DND-41 (cell line): ENCODE results near the gene GPR82.

Experiments used
- ATAC-seq: fragments of 200-7000 bp; cut with Tn5 transposase; 3 replicates; pipeline ENCODE4 v1.9.1; 2021; ENCODE audit warnings: low read depth; ENCODE audit not compliant: insufficient read depth
- DNase-seq: peaks from one replicate; pipeline ENCODE4 v3.0.0-alpha.2; 2020
- H2AFZ ChIP-seq: 2 replicates; pipeline ENCODE4 v1.6.0; 2012; ENCODE audit warnings: low read depth, low read length
- H3K27ac ChIP-seq: 2 replicates; pipeline ENCODE4 v1.5.1; 2012; ENCODE audit warnings: low read length, inconsistent platforms
- H3K27me3 ChIP-seq: fragments of 200-600 bp; sonication (generic); 2 replicates; pipeline ENCODE4 v1.6.0; 2012; ENCODE audit warnings: low read length, mild to moderate bottlenecking, inconsistent platforms; ENCODE audit not compliant: insufficient read depth, poor library complexity
- H3K36me3 ChIP-seq: 2 replicates; pipeline ENCODE4 v1.5.1; 2012; ENCODE audit warnings: low read length, inconsistent platforms; ENCODE audit not compliant: insufficient read depth
- H3K4me1 ChIP-seq: 2 replicates; pipeline ENCODE4 v1.5.1; 2012; ENCODE audit warnings: mild to moderate bottlenecking, low read length; ENCODE audit not compliant: insufficient read depth
- H3K4me2 ChIP-seq: 2 replicates; pipeline ENCODE4 v1.6.0; 2012; ENCODE audit warnings: mild to moderate bottlenecking, moderate library complexity, low read length, inconsistent platforms; ENCODE audit not compliant: insufficient read depth
- H3K4me3 ChIP-seq, 2 experiments: fragments of 200-600 bp in 1 of 2; shearing (Covaris generic) in 1 of 2; 2 replicates each; pipeline ENCODE4 v1.5.1; 2012 to 2016; ENCODE audit warnings: inconsistent platforms in 2 of 2, low read length in 2 of 2, mild to moderate bottlenecking in 2 of 2, low read depth in 1 of 2, moderate library complexity in 1 of 2
- H3K79me2 ChIP-seq: 2 replicates; pipeline ENCODE4 v1.6.0; 2012; ENCODE audit warnings: low read length, inconsistent platforms; ENCODE audit not compliant: insufficient read depth
- H3K9ac ChIP-seq: 2 replicates; pipeline ENCODE4 v1.6.0; 2012; ENCODE audit warnings: low read depth, mild to moderate bottlenecking, inconsistent platforms, low read length, moderate library complexity
- H3K9me3 ChIP-seq: 2 replicates; pipeline ENCODE4 v1.5.1; 2012; ENCODE audit warnings: low read length, moderate library complexity, mild to moderate bottlenecking, inconsistent platforms; ENCODE audit not compliant: insufficient read depth, severe bottlenecking
- H4K20me1 ChIP-seq: 2 replicates; pipeline ENCODE4 v1.6.0; 2012; ENCODE audit warnings: low read length; ENCODE audit not compliant: insufficient read depth
- EZH2 ChIP-seq: IDR thresholded peaks from 3 replicates; pipeline ENCODE4 v1.6.1; 2012; ENCODE audit warnings: borderline replicate concordance, low read depth, mild to moderate bottlenecking, moderate library complexity, low read length, inconsistent platforms; ENCODE audit not compliant: severe bottlenecking
- TF ChIP-seq, protein P1 (sequence below): IDR thresholded peaks from 2 replicates; pipeline ENCODE4 v1.5.1; 2012; ENCODE audit warnings: borderline replicate concordance, low read length, moderate library complexity, mild to moderate bottlenecking; ENCODE audit not compliant: poor library complexity, severe bottlenecking; ENCODE audit errors: extremely low read depth

GPR82 gene

DNA sequence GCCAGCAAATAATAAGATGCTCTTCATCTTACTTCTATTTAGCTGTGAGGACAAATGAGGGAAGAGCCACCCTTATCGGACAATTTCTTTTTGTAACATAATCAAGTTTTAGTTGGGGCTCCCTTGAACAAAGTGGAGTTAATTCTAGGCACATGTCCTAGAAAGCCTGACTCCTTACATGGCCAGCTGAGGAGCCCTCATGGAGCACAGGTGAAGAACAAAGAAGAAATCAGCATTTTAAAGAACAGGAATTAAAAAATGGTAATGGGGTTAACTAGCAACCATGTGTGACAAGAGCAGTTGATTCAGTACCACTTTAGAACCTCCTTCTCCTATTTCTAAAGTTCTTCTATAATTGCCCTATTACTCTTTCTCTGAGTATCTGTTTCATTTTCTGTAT, 15.9 kb downstream of the GPR82 start:
- no peaks in the 10 kb centered on the region for H3K4me1 ChIP-seq
- ATAC-seq (no peak), DNase-seq (no peak)
- no peak overlapping the region for H2AFZ ChIP-seq
- H3K4me3 ChIP-seq = no peak overlapping the region
- H3K4me2 ChIP-seq = no peak overlapping the region
- no peaks in the 10 kb centered on the region for H3K79me2 ChIP-seq
- no peaks in the 10 kb centered on the region for H3K27me3 ChIP-seq
- peaks cover 27% of the 10 kb centered on the region for H3K36me3 ChIP-seq
- no peaks in the 10 kb centered on the region for H4K20me1 ChIP-seq
- no peak overlapping the region for H3K27ac ChIP-seq
- TF ChIP-seq, protein P1, sequence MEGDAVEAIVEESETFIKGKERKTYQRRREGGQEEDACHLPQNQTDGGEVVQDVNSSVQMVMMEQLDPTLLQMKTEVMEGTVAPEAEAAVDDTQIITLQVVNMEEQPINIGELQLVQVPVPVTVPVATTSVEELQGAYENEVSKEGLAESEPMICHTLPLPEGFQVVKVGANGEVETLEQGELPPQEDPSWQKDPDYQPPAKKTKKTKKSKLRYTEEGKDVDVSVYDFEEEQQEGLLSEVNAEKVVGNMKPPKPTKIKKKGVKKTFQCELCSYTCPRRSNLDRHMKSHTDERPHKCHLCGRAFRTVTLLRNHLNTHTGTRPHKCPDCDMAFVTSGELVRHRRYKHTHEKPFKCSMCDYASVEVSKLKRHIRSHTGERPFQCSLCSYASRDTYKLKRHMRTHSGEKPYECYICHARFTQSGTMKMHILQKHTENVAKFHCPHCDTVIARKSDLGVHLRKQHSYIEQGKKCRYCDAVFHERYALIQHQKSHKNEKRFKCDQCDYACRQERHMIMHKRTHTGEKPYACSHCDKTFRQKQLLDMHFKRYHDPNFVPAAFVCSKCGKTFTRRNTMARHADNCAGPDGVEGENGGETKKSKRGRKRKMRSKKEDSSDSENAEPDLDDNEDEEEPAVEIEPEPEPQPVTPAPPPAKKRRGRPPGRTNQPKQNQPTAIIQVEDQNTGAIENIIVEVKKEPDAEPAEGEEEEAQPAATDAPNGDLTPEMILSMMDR = no peak
- no peak for TF ChIP-seq EZH2
- H3K9ac ChIP-seq = no peak overlapping the region
- H3K9me3 ChIP-seq = no peaks in the 10 kb centered on the region

DNA sequence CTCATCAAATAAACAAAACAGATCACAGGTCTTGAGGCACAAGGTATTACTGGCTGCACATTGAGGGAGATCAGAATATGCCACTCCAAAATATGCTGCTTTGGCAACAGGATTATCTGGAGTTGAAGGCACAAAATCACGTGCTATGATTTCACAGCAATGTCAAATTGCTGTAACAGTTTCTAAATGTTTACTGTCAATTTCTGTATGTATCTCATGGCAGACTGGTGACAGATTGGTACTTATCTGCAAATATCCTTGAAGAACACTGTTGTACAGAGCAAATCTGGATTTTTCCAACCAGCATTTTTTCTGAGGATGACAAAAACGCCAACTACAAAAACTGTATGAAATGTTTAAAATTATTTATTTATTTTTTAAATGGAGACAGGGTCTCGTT, 26.7 kb downstream of the GPR82 start:
- Histone ChIP-seq H3K4me2 (no peak overlapping the region), H3K9me3 (no peaks in the 10 kb centered on the region), H4K20me1 (no peaks in the 10 kb centered on the region), H3K79me2 (peaks cover 28% of the 10 kb centered on the region), H3K4me1 (no peaks in the 10 kb centered on the region), H2AFZ (no peak overlapping the region), H3K4me3 (no peak overlapping the region), H3K27me3 (no peaks in the 10 kb centered on the region), H3K27ac (no peak overlapping the region), H3K9ac (no peak overlapping the region), H3K36me3 (peaks cover 8% of the 10 kb centered on the region)
- TF ChIP-seq EZH2 = no peak
- DNase-seq = no peak
- ATAC-seq = no peak

DNA sequence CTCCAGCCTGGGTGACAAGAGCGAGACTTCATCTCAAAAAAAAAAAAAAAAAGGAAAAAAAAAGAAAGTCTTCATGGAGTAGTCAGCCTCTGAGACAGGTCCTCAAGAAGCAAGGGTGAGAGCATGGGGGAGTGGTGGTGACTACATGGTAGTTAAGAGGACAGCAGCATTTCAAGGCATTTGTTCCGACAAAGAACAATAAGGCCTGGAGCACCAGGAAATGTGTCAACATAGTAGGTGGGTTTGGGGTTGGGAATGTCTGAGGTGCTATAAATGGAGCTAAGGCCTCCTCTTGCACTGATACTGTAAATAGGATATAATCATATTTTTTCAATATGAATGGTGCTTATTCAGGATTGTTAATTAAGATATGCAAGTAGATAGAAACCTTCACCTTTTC, 34.4 kb downstream of the GPR82 start:
- no peak for TF ChIP-seq EZH2
- H3K27me3 ChIP-seq = no peaks in the 10 kb centered on the region
- no peak for ATAC-seq
- no peaks in the 10 kb centered on the region for H3K36me3 ChIP-seq
- H3K79me2 ChIP-seq = peaks cover 54% of the 10 kb centered on the region
- H2AFZ ChIP-seq = no peak overlapping the region
- no peak overlapping the region for H3K9ac ChIP-seq
- H3K4me3 ChIP-seq = no peak overlapping the region
- DNase-seq = no peak
- no peak overlapping the region for H3K27ac ChIP-seq
- no peaks in the 10 kb centered on the region for H3K9me3 ChIP-seq
- no peak overlapping the region for H3K4me2 ChIP-seq
- H4K20me1 ChIP-seq = no peaks in the 10 kb centered on the region
- H3K4me1 ChIP-seq = no peaks in the 10 kb centered on the region

DNA sequence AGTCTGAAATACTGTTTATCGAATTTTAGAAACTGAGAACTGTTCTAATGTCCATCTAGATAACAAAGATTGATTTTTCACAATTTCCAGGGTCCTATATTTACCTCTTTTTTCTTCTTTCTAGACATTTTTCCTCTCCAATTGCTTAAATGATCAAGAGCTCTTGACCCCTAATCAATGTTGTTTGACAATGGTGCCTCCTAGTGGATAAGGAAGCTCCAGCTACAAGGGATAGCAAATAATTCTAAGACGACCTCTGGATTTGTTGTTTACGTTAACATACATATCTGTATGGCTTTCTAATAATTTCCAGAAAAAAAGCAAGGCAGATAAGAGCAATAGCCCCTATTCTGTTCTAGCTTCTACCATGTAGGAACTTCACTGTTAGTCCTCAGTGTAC, 35.8 kb downstream of the GPR82 start:
- Histone ChIP-seq H3K27ac (no peak overlapping the region), H3K27me3 (no peaks in the 10 kb centered on the region), H3K4me1 (no peaks in the 10 kb centered on the region), H2AFZ (no peak overlapping the region), H3K4me3 (no peak overlapping the region), H4K20me1 (no peaks in the 10 kb centered on the region; the same call in 1 of the 2 replicates), H3K9ac (no peak overlapping the region), H3K9me3 (no peaks in the 10 kb centered on the region), H3K4me2 (no peak overlapping the region), H3K36me3 (no peaks in the 10 kb centered on the region), H3K79me2 (peaks cover 61% of the 10 kb centered on the region)
- ATAC-seq = no peak
- no peak for DNase-seq
- TF ChIP-seq, protein P1 = peak; percentile 46
- no peak for TF ChIP-seq EZH2
